H1 (cell line): ENCODE results near the gene TPSG1. TPM values are rescaled to one million over a fixed set of nuclear protein-coding genes. Genes with fewer than 3 reads are reported as not detected.
A peak's percentile ranks its signal among the peaks of the same experiment; 100 is the strongest.

Experiments
- polyA plus RNA-seq, 7 experiments: library from polyadenylated mRNA; depleted of rRNA in 3 of 7; stranded (reverse) in 5 of 7; unstranded in 2 of 7; fragments of >200 nt in 5 of 7; fragments of 200-250 nt in 2 of 7; gene quantifications; 1 replicate in 5 of 7; 2 replicates in 1 of 7; 4 replicates in 1 of 7; pipeline versions ENCODE4 v1.2.1 to v1.2.3, GENCODE V29; 2011 to 2013; ENCODE audit warnings: missing spikeins in 2 of 7, mixed read lengths in 2 of 7
- total RNA-seq: library from RNA; stranded (reverse); fragmentation: NEBNext Ultra II Directional; extraction: Animal tissue kit (Norgen Biotek cat#: 25700); gene quantifications from 2 replicates; pipeline ENCODE4 v1.2.1, GENCODE V29; 2021
- TF ChIP-seq, protein P1 (sequence below): fragments of 300-600 bp; sonication (generic); IDR thresholded peaks from 2 replicates; pipeline ENCODE4 v1.7.1; 2012; ENCODE audit warnings: low read length, moderate library complexity, mild to moderate bottlenecking, inconsistent platforms; ENCODE audit not compliant: insufficient replicate concordance
- TF ChIP-seq, protein P2 (sequence below), 3 experiments: IDR thresholded peaks; 1 replicate in 2 of 3; 2 replicates in 1 of 3; pipeline versions ENCODE4 v1.5.1 to v1.6.1; 2011; ENCODE audit warnings: low read length in 3 of 3, mild to moderate bottlenecking in 3 of 3, inconsistent platforms in 2 of 3, low read depth in 1 of 3, moderate library complexity in 1 of 3; ENCODE audit not compliant: insufficient read depth in 1 of 3; ENCODE audit errors: control extremely low read depth in 1 of 3

TPSG1 gene
- total and polyA plus RNA-seq, 2 of the 8 experiments (the other 6 are each of a cell fraction or from before 2014, with no cell fraction given) = not detected

DNA sequence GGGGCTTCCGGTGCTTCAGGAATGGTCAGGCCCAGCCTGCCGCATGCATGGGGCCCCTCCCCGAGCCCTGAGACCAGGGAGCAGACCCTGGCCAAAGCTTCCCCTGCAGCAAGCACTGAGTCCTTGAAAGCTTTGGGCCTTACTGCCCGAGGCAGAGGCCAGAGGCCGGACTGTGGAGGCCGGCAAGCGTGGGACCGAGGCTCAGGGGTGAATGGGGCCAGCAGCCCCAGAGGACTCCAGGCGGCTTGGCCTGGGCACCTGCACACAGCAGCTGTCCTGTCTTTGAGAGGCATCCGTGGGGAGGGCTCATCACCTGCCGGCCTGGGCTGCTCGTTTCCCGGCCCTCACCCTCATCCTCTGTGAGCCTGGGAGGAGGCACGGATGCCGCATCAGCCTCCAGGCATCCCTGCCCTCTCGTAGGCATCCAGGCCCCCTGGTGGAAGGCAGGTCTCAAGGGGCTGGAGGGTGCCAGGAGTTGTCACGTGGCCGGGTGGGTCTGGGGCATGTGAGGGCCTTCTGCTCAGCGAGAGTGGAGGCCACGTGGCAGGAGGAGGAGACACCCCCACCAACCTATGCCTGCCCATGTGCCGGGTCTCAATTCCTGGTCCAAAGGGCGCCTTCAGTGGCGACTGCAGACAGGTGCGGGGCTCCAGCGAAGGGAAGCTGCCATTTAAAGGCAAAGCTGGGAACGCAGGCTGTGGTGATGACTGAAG is 40.8 kb downstream of the TPSG1 start (continued):
- TF ChIP-seq, protein P1, sequence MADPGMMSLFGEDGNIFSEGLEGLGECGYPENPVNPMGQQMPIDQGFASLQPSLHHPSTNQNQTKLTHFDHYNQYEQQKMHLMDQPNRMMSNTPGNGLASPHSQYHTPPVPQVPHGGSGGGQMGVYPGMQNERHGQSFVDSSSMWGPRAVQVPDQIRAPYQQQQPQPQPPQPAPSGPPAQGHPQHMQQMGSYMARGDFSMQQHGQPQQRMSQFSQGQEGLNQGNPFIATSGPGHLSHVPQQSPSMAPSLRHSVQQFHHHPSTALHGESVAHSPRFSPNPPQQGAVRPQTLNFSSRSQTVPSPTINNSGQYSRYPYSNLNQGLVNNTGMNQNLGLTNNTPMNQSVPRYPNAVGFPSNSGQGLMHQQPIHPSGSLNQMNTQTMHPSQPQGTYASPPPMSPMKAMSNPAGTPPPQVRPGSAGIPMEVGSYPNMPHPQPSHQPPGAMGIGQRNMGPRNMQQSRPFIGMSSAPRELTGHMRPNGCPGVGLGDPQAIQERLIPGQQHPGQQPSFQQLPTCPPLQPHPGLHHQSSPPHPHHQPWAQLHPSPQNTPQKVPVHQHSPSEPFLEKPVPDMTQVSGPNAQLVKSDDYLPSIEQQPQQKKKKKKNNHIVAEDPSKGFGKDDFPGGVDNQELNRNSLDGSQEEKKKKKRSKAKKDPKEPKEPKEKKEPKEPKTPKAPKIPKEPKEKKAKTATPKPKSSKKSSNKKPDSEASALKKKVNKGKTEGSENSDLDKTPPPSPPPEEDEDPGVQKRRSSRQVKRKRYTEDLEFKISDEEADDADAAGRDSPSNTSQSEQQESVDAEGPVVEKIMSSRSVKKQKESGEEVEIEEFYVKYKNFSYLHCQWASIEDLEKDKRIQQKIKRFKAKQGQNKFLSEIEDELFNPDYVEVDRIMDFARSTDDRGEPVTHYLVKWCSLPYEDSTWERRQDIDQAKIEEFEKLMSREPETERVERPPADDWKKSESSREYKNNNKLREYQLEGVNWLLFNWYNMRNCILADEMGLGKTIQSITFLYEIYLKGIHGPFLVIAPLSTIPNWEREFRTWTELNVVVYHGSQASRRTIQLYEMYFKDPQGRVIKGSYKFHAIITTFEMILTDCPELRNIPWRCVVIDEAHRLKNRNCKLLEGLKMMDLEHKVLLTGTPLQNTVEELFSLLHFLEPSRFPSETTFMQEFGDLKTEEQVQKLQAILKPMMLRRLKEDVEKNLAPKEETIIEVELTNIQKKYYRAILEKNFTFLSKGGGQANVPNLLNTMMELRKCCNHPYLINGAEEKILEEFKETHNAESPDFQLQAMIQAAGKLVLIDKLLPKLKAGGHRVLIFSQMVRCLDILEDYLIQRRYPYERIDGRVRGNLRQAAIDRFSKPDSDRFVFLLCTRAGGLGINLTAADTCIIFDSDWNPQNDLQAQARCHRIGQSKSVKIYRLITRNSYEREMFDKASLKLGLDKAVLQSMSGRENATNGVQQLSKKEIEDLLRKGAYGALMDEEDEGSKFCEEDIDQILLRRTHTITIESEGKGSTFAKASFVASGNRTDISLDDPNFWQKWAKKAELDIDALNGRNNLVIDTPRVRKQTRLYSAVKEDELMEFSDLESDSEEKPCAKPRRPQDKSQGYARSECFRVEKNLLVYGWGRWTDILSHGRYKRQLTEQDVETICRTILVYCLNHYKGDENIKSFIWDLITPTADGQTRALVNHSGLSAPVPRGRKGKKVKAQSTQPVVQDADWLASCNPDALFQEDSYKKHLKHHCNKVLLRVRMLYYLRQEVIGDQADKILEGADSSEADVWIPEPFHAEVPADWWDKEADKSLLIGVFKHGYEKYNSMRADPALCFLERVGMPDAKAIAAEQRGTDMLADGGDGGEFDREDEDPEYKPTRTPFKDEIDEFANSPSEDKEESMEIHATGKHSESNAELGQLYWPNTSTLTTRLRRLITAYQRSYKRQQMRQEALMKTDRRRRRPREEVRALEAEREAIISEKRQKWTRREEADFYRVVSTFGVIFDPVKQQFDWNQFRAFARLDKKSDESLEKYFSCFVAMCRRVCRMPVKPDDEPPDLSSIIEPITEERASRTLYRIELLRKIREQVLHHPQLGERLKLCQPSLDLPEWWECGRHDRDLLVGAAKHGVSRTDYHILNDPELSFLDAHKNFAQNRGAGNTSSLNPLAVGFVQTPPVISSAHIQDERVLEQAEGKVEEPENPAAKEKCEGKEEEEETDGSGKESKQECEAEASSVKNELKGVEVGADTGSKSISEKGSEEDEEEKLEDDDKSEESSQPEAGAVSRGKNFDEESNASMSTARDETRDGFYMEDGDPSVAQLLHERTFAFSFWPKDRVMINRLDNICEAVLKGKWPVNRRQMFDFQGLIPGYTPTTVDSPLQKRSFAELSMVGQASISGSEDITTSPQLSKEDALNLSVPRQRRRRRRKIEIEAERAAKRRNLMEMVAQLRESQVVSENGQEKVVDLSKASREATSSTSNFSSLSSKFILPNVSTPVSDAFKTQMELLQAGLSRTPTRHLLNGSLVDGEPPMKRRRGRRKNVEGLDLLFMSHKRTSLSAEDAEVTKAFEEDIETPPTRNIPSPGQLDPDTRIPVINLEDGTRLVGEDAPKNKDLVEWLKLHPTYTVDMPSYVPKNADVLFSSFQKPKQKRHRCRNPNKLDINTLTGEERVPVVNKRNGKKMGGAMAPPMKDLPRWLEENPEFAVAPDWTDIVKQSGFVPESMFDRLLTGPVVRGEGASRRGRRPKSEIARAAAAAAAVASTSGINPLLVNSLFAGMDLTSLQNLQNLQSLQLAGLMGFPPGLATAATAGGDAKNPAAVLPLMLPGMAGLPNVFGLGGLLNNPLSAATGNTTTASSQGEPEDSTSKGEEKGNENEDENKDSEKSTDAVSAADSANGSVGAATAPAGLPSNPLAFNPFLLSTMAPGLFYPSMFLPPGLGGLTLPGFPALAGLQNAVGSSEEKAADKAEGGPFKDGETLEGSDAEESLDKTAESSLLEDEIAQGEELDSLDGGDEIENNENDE = no peak
- TF ChIP-seq, protein P2, sequence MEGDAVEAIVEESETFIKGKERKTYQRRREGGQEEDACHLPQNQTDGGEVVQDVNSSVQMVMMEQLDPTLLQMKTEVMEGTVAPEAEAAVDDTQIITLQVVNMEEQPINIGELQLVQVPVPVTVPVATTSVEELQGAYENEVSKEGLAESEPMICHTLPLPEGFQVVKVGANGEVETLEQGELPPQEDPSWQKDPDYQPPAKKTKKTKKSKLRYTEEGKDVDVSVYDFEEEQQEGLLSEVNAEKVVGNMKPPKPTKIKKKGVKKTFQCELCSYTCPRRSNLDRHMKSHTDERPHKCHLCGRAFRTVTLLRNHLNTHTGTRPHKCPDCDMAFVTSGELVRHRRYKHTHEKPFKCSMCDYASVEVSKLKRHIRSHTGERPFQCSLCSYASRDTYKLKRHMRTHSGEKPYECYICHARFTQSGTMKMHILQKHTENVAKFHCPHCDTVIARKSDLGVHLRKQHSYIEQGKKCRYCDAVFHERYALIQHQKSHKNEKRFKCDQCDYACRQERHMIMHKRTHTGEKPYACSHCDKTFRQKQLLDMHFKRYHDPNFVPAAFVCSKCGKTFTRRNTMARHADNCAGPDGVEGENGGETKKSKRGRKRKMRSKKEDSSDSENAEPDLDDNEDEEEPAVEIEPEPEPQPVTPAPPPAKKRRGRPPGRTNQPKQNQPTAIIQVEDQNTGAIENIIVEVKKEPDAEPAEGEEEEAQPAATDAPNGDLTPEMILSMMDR (IDR thresholded peaks at IDR 0.05; ENCODE audit: control extremely low read depth in 1 of 3, insufficient read depth in 1 of 3, low read depth in 1 of 3, low read length in 3 of 3) = peak in 1 of 3 experiments; percentile 21; a peak in 1 of 4 replicates
